Right atrium auricular region (tissue), 2 donors: Measurements from ENCODE around the gene TMEM176B. TPM values are rescaled to one million over a fixed set of nuclear protein-coding genes. Genes with fewer than 3 reads are reported as not detected.

Experiments used
- DNase-seq: peaks from one replicate; pipeline ENCODE4 v3.0.0-alpha.2; 2019; ENCODE audit warnings: low spot score
- H3K27ac ChIP-seq, 2 donors: fragments of 200-600 bp; sonication (generic); 1 replicate in 1 of 2; 2 replicates in 1 of 2; pipeline ENCODE4 v1.5.1; 2016 to 2019
- H3K27me3 ChIP-seq, 2 donors: fragments of 200-600 bp; sonication (generic); one replicate each; pipeline versions ENCODE4 v1.5.1 to v1.6.0; 2017 to 2019
- H3K36me3 ChIP-seq: fragments of 200-600 bp; sonication (generic); one replicate; pipeline ENCODE4 v1.5.1; 2016
- H3K4me1 ChIP-seq, 2 donors: fragments of 200-600 bp; sonication (generic); one replicate each; pipeline versions ENCODE4 v1.5.1 to v1.6.0; 2017 to 2019
- H3K4me3 ChIP-seq, 2 donors: fragments of 200-600 bp; sonication (generic); 1 replicate in 1 of 2; 2 replicates in 1 of 2; pipeline ENCODE4 v1.5.1; 2017 to 2019; ENCODE audit warnings: mild to moderate bottlenecking in 1 of 2, moderate library complexity in 1 of 2
- H3K9me3 ChIP-seq, 2 donors: fragments of 200-600 bp; sonication (generic); one replicate each; pipeline ENCODE4 v1.5.1; 2019
- CTCF ChIP-seq, 2 donors: fragments of 200-600 bp; sonication (generic); IDR thresholded peaks; one replicate each; pipeline ENCODE4 v1.5.1; 2019; ENCODE audit warnings: antibody characterized with exemption in 2 of 2
- total RNA-seq, 2 donors: library from RNA; depleted of rRNA; stranded (reverse); fragments of >200 nt; gene quantifications; one replicate each; pipeline ENCODE4 v1.1.0, GENCODE V29; 2016

TMEM176B gene
- total RNA-seq, 2 donors from 2014 or later, result 162 to 227 TPM

GRCh38 chr7:150784120-150784736 is 15.9 kb downstream of the TMEM176B start:
- Histone ChIP-seq H3K27ac (peak overlapping the region in 1 of 2 donors; percentile 72), H3K4me1 (peaks cover 0 to 52% of the 10 kb centered on the region in 2 donors), H3K9me3 (no peaks in the 10 kb centered on the region), H3K36me3 (no peaks in the 10 kb centered on the region), H3K4me3 (no peak overlapping the region), H3K27me3 (no peaks in the 10 kb centered on the region)
- no peak for TF ChIP-seq CTCF (IDR thresholded peaks at IDR 0.05)
- DNase-seq, result peak; percentile 53

GRCh38 chr7:150781961-150782360 is 18.2 kb downstream of the TMEM176B start:
- peaks cover 0 to 35% of the 10 kb centered on the region in 2 donors for H3K4me1 ChIP-seq

GRCh38 chr7:150781103-150781502 is 19.1 kb downstream of the TMEM176B start:
- H3K9me3 ChIP-seq, result no peaks in the 10 kb centered on the region
- no peak for DNase-seq
- no peak overlapping the region for H3K27ac ChIP-seq
- peaks cover 0 to 28% of the 10 kb centered on the region in 2 donors for H3K4me1 ChIP-seq
- no peaks in the 10 kb centered on the region for H3K36me3 ChIP-seq
- no peak overlapping the region for H3K4me3 ChIP-seq
- no peaks in the 10 kb centered on the region for H3K27me3 ChIP-seq
- TF ChIP-seq CTCF (IDR thresholded peaks at IDR 0.05), result no peak

More at GRCh38 chr7:150781961-150782360, 18.2 kb downstream of the TMEM176B start:
- Histone ChIP-seq H3K27ac (no peak overlapping the region), H3K4me3 (no peak overlapping the region), H3K9me3 (no peaks in the 10 kb centered on the region), H3K36me3 (no peaks in the 10 kb centered on the region), H3K27me3 (no peaks in the 10 kb centered on the region)
- DNase-seq, result peak; percentile 43
- TF ChIP-seq CTCF (IDR thresholded peaks at IDR 0.05), result no peak

- Histone ChIP-seq H3K4me1 (peaks cover 0 to 20% of the 10 kb centered on the region in 2 donors), H3K36me3 (no peaks in the 10 kb centered on the region), H3K4me3 (no peak overlapping the region), H3K27me3 (no peaks in the 10 kb centered on the region), H3K9me3 (no peaks in the 10 kb centered on the region), H3K27ac (no peak overlapping the region)
- TF ChIP-seq CTCF (IDR thresholded peaks at IDR 0.05), result no peak
- DNase-seq, result peak; percentile 32
Observed at GRCh38 chr7:150780292-150780691, 19.9 kb downstream of the TMEM176B start.

- H3K9me3 ChIP-seq, result no peaks in the 10 kb centered on the region
- no peaks in the 10 kb centered on the region for H3K36me3 ChIP-seq
- no peak overlapping the region for H3K4me3 ChIP-seq
- peak; percentile 64 to 91 for TF ChIP-seq CTCF (IDR thresholded peaks at IDR 0.05)
- DNase-seq, result peak; percentile 92
- no peak overlapping the region for H3K27ac ChIP-seq
- peaks cover 0 to 6% of the 10 kb centered on the region in 2 donors for H3K4me1 ChIP-seq
- no peaks in the 10 kb centered on the region for H3K27me3 ChIP-seq
Observed at GRCh38 chr7:150778738-150779301, 21.3 kb downstream of the TMEM176B start.
